Measurements from ENCODE around the gene VWA5A. TPM values are rescaled to one million over a fixed set of nuclear protein-coding genes. Genes with fewer than 3 reads are reported as not detected.

Gene VWA5A
- total and polyA plus RNA-seq, 2 of the 13 experiments (the other 11 are each of a cell fraction or from before 2014, with no cell fraction given): 1.3 to 1.8 TPM

DNA sequence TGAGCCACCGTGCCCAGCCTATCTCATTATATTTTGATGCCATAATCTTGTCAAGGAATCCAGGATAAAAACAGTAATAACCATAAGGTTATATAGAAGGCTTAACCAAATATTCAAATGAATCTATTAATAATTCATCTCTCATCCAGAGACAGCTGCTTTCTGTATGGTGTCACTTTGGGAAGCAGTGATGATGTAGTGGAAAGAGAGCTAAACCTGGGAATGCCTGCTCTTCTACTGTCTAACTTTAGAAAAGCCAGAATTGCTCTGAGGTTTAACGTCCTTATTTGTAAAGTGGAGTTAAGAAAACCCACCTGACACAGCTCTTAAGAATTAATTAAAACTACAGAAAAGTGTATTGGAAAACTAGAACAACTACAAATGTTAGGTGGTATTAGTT is 38.6 kb downstream of the VWA5A start (continued):
- TF ChIP-seq, protein P1, sequence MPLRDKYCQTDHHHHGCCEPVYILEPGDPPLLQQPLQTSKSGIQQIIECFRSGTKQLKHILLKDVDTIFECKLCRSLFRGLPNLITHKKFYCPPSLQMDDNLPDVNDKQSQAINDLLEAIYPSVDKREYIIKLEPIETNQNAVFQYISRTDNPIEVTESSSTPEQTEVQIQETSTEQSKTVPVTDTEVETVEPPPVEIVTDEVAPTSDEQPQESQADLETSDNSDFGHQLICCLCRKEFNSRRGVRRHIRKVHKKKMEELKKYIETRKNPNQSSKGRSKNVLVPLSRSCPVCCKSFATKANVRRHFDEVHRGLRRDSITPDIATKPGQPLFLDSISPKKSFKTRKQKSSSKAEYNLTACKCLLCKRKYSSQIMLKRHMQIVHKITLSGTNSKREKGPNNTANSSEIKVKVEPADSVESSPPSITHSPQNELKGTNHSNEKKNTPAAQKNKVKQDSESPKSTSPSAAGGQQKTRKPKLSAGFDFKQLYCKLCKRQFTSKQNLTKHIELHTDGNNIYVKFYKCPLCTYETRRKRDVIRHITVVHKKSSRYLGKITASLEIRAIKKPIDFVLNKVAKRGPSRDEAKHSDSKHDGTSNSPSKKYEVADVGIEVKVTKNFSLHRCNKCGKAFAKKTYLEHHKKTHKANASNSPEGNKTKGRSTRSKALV (CRISPR knock-in tag; IDR thresholded peaks at IDR 0.05): no peak
- TF ChIP-seq CBX2 (IDR thresholded peaks at IDR 0.05; ENCODE audit: low read depth, low read length): no peak
- no peak for TF ChIP-seq CBX2 (CRISPR knock-in tag; IDR thresholded peaks at IDR 0.05; ENCODE audit: low read depth)
- TF ChIP-seq, protein P2, sequence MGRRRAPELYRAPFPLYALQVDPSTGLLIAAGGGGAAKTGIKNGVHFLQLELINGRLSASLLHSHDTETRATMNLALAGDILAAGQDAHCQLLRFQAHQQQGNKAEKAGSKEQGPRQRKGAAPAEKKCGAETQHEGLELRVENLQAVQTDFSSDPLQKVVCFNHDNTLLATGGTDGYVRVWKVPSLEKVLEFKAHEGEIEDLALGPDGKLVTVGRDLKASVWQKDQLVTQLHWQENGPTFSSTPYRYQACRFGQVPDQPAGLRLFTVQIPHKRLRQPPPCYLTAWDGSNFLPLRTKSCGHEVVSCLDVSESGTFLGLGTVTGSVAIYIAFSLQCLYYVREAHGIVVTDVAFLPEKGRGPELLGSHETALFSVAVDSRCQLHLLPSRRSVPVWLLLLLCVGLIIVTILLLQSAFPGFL (CRISPR knock-in tag; IDR thresholded peaks at IDR 0.05): no peak

DNA sequence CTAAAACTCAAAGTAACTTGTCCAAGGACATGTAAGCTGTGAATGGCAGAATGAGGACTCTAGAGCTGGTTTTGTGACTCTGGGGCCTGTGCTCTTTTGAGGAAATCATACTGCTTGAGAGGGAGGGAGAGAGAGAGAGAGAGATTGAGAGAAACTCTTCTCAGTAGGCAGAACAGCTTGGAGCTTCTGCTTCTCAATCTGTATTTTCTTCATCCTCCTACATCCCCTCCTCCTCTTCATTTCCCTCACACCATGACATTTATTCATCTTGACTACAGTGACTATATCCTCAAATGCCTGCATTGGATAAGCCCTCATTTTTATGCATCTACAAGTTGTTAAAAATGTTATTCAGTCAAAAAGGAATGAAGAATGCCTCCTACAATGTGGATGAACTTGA is 44.2 kb downstream of the VWA5A start:
- FAIRE-seq: no peak

More for the DNA sequence above, 44.2 kb downstream of the VWA5A start:
- Histone ChIP-seq H3K36me3 (replicated peaks in 1 of 2; ENCODE audit: control insufficient read depth in 1 of 2, insufficient read depth in 2 of 2, low read length in 2 of 2) (no peaks in the 10 kb centered on the region), H3K9me3 (ENCODE audit: low read length) (no peaks in the 10 kb centered on the region), H3K27ac (ENCODE audit: extremely low read length, insufficient read depth, low read length) (no peak overlapping the region), H3K4me3 (replicated peaks in 1 of 3; ENCODE audit: insufficient read depth in 1 of 3, low read depth in 2 of 3, low read length in 3 of 3) (no peak overlapping the region), H3K79me2 (ENCODE audit: insufficient read depth, low read length) (no peaks in the 10 kb centered on the region), H3K4me1 (ENCODE audit: insufficient read depth, low read length) (no peaks in the 10 kb centered on the region), H3K9ac (ENCODE audit: insufficient read depth, low read depth, low read length) (no peak overlapping the region), H4K20me1 (ENCODE audit: insufficient read depth, low read length) (no peaks in the 10 kb centered on the region), H3K4me2 (ENCODE audit: low read depth, low read length) (no peak overlapping the region), H3K27me3 (ENCODE audit: control insufficient read depth in 1 of 2, insufficient read depth in 2 of 2, low read length in 2 of 2) (no peaks in the 10 kb centered on the region; a peak in 1 of 5 replicates), H2AFZ (ENCODE audit: low read length) (no peak overlapping the region)
- intact Hi-C loops (cut with micrococcal nuclease; ENCODE audit: unreplicated experiment): no loop called here
- CTCF ChIA-PET (ENCODE audit: low intra/inter-chr PET ratio, low total read pairs): no interaction called here
- DNase-seq (ENCODE audit: low spot score) (no peak), ATAC-seq (no peak)
- TF ChIP-seq RBM39 (IDR thresholded peaks at IDR 0.05; ENCODE audit: low read depth, low read length, poor library complexity, severe bottlenecking) (no peak), CEBPB (IDR thresholded peaks at IDR 0.05; ENCODE audit: borderline replicate concordance, low read depth, low read length) (no peak), SAFB2 (CRISPR knock-in tag; IDR thresholded peaks at IDR 0.05; ENCODE audit: borderline replicate concordance, low read depth) (no peak), ZBTB38 (CRISPR knock-in tag; IDR thresholded peaks at IDR 0.05) (no peak), ZNF256 (CRISPR knock-in tag; conservative IDR thresholded peaks at IDR 0.05) (no peak), ZC3H4 (CRISPR knock-in tag; IDR thresholded peaks at IDR 0.05; ENCODE audit: borderline replicate concordance) (no peak), ZNF660 (CRISPR knock-in tag; IDR thresholded peaks at IDR 0.05; ENCODE audit: borderline replicate concordance, low read depth) (no peak), HOXA7 (CRISPR knock-in tag; IDR thresholded peaks at IDR 0.05) (no peak), KLF9 (CRISPR knock-in tag; IDR thresholded peaks at IDR 0.05; ENCODE audit: low read depth) (no peak)
- TF ChIP-seq, protein P3, sequence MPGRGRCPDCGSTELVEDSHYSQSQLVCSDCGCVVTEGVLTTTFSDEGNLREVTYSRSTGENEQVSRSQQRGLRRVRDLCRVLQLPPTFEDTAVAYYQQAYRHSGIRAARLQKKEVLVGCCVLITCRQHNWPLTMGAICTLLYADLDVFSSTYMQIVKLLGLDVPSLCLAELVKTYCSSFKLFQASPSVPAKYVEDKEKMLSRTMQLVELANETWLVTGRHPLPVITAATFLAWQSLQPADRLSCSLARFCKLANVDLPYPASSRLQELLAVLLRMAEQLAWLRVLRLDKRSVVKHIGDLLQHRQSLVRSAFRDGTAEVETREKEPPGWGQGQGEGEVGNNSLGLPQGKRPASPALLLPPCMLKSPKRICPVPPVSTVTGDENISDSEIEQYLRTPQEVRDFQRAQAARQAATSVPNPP (CRISPR knock-in tag; IDR thresholded peaks at IDR 0.05): no peak
- TF ChIP-seq, protein P4, sequence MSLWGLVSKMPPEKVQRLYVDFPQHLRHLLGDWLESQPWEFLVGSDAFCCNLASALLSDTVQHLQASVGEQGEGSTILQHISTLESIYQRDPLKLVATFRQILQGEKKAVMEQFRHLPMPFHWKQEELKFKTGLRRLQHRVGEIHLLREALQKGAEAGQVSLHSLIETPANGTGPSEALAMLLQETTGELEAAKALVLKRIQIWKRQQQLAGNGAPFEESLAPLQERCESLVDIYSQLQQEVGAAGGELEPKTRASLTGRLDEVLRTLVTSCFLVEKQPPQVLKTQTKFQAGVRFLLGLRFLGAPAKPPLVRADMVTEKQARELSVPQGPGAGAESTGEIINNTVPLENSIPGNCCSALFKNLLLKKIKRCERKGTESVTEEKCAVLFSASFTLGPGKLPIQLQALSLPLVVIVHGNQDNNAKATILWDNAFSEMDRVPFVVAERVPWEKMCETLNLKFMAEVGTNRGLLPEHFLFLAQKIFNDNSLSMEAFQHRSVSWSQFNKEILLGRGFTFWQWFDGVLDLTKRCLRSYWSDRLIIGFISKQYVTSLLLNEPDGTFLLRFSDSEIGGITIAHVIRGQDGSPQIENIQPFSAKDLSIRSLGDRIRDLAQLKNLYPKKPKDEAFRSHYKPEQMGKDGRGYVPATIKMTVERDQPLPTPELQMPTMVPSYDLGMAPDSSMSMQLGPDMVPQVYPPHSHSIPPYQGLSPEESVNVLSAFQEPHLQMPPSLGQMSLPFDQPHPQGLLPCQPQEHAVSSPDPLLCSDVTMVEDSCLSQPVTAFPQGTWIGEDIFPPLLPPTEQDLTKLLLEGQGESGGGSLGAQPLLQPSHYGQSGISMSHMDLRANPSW (CRISPR knock-in tag; IDR thresholded peaks at IDR 0.05; ENCODE audit: borderline replicate concordance): no peak
- POLR2A ChIA-PET: no interaction called here
- no TSS peak for BruUV-seq (replicated peaks)
- in situ Hi-C loops (cut with HindIII; ENCODE audit: extremely low pct_ligation_motif_present, low pct_unique_long_range_greater_than_20kb): no loop called here

Measured in HepG2 (cell line).